Ishikawa (cell line): ENCODE measurements around the gene TRIM60.

Experiments
- EGR1 ChIP-seq: IDR thresholded peaks from 2 replicates; pipeline ENCODE4 v1.6.1; 2012
- FOXM1 ChIP-seq: IDR thresholded peaks from 2 replicates; pipeline ENCODE4 v1.6.1; 2012; ENCODE audit warnings: low read depth, borderline replicate concordance
- MAX ChIP-seq: IDR thresholded peaks from 2 replicates; pipeline ENCODE4 v1.6.1; 2012
- RAD21 ChIP-seq: IDR thresholded peaks from 2 replicates; pipeline ENCODE4 v1.6.1; 2012; ENCODE audit warnings: low read depth
- TAF1 ChIP-seq: IDR thresholded peaks from 2 replicates; pipeline ENCODE4 v1.6.1; 2012; ENCODE audit warnings: low read depth, mild to moderate bottlenecking
- USF1 ChIP-seq: IDR thresholded peaks from 2 replicates; pipeline ENCODE4 v1.6.1; 2012
- YY1 ChIP-seq: IDR thresholded peaks from 2 replicates; pipeline ENCODE4 v1.6.1; 2012; ENCODE audit warnings: low read depth
- TF ChIP-seq, protein P1 (sequence below): IDR thresholded peaks from 2 replicates; pipeline ENCODE4 v1.6.1; 2012; ENCODE audit warnings: low read depth, mild to moderate bottlenecking

DNA sequence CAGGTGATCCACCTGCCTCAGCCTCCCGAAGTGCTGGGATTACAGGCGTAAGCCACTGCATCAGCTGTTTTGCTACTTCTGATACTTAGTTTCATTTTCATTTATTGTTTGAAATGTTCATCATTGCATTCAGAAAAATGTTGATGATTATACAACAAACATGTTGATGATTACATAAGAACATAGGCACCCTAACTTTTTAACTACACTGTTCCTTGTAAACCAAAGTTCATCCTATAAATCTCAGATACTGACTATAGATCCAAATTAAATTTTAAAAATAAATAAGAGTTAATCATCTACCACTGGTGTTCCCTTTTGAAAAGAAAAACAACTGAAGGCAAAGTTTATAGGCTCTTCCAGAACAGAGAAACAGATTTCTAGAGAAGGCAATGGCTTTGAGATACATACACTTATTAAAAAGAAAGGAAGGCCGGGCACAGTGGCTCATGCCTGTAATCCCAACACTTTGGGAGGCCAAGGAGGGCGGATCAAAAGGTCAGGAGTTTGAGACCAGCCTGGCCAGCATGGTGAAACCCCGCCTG is 45.3 kb downstream of the TRIM60 start:
- TF ChIP-seq EGR1 (no peak), USF1 (no peak), MAX (no peak), TAF1 (no peak), FOXM1 (no peak), YY1 (no peak), RAD21 (no peak)
- TF ChIP-seq, protein P1, sequence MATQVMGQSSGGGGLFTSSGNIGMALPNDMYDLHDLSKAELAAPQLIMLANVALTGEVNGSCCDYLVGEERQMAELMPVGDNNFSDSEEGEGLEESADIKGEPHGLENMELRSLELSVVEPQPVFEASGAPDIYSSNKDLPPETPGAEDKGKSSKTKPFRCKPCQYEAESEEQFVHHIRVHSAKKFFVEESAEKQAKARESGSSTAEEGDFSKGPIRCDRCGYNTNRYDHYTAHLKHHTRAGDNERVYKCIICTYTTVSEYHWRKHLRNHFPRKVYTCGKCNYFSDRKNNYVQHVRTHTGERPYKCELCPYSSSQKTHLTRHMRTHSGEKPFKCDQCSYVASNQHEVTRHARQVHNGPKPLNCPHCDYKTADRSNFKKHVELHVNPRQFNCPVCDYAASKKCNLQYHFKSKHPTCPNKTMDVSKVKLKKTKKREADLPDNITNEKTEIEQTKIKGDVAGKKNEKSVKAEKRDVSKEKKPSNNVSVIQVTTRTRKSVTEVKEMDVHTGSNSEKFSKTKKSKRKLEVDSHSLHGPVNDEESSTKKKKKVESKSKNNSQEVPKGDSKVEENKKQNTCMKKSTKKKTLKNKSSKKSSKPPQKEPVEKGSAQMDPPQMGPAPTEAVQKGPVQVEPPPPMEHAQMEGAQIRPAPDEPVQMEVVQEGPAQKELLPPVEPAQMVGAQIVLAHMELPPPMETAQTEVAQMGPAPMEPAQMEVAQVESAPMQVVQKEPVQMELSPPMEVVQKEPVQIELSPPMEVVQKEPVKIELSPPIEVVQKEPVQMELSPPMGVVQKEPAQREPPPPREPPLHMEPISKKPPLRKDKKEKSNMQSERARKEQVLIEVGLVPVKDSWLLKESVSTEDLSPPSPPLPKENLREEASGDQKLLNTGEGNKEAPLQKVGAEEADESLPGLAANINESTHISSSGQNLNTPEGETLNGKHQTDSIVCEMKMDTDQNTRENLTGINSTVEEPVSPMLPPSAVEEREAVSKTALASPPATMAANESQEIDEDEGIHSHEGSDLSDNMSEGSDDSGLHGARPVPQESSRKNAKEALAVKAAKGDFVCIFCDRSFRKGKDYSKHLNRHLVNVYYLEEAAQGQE = no peak
